NCI-H2107 treated with DMSO at 0.1 percent for 48 hours (cell line): ENCODE measurements around the gene RIC8B.
"Not testable (repeated sequence)": the region's sequence is repeated elsewhere in the genome, so short reads cannot be mapped to it uniquely, and the experiment has no call there.

Experiments used
- DNase-seq: peaks from one replicate; lab custom pipeline; 2025; ENCODE audit not compliant: unreplicated experiment; lab: John Stamatoyannopoulos, UW

Gene RIC8B

GRCh38 chr12:106901276-106901675 is 126.8 kb downstream of the RIC8B start:
- DNase-seq = no peak

- no peak for DNase-seq
Measured at GRCh38 chr12:106902053-106902452, 127.6 kb downstream of the RIC8B start.

GRCh38 chr12:106903241-106903945 is 128.9 kb downstream of the RIC8B start:
- peak; percentile 46 for DNase-seq

GRCh38 chr12:106906715-106907114 is 132.2 kb downstream of the RIC8B start:
- no peak for DNase-seq

- no peak for DNase-seq
Measured at GRCh38 chr12:106907411-106907810, 132.9 kb downstream of the RIC8B start.

- no peak for DNase-seq
Measured at GRCh38 chr12:106907846-106908245, 133.4 kb downstream of the RIC8B start.

GRCh38 chr12:106908561-106908960 is 134.1 kb downstream of the RIC8B start:
- DNase-seq = no peak

- DNase-seq = no peak
Measured at GRCh38 chr12:106910202-106910601, 135.7 kb downstream of the RIC8B start.

- DNase-seq = no peak
Measured at GRCh38 chr12:106911581-106911980, 137.1 kb downstream of the RIC8B start.

GRCh38 chr12:106913456-106913855 is 139.0 kb downstream of the RIC8B start:
- DNase-seq = no peak

- peak; percentile 61 for DNase-seq
Measured at GRCh38 chr12:106914796-106915634, 140.5 kb downstream of the RIC8B start.

GRCh38 chr12:106915635-106916026 is 141.1 kb downstream of the RIC8B start:
- DNase-seq = no peak

- no peak for DNase-seq
Measured at GRCh38 chr12:106917503-106917902, 143.0 kb downstream of the RIC8B start.

GRCh38 chr12:106918746-106919145 is 144.3 kb downstream of the RIC8B start:
- peak; percentile 50 for DNase-seq

GRCh38 chr12:106919910-106920544 is 145.5 kb downstream of the RIC8B start:
- peak; percentile 25 for DNase-seq

GRCh38 chr12:106921976-106922375 is 147.5 kb downstream of the RIC8B start:
- DNase-seq = not testable (repeated sequence)

- DNase-seq = not testable (repeated sequence)
Measured at GRCh38 chr12:106923594-106923993, 149.1 kb downstream of the RIC8B start.

GRCh38 chr12:106924268-106924861 is 149.9 kb downstream of the RIC8B start:
- no peak for DNase-seq

GRCh38 chr12:106926657-106927056 is 152.2 kb downstream of the RIC8B start:
- DNase-seq = no peak

- no peak for DNase-seq
Measured at GRCh38 chr12:106934277-106934676, 159.8 kb downstream of the RIC8B start.
